ENCODE data around the gene CFAP206. TPM values are rescaled to one million over a fixed set of nuclear protein-coding genes. Genes with fewer than 3 reads are reported as not detected.

The CFAP206 gene
- total RNA-seq, 1 experiment from 2014 or later = not detected

- Mint-ChIP-seq H3K9me3 (no peaks in the 10 kb centered on the region), H3K4me3 (peak overlapping the region; percentile 97 to 99), H3K36me3 (ENCODE audit: insufficient read depth in 1 of 3, low read depth in 3 of 3) (peaks cover 0 to 4% (median 0%) of the 10 kb centered on the region in 3 experiments; a peak in 2 of 7 replicates), H3K4me1 (peaks cover 7 to 9% of the 10 kb centered on the region in 2 experiments), H3K27ac (0 out of 7 replicates have a peak overlapping the region, but pooled peaks of 1 of the 3 experiments have one; percentile 43), H3K27me3 (ENCODE audit: low read depth) (no peaks in the 10 kb centered on the region)
- Histone ChIP-seq H2AFZ (ENCODE audit: low read length) (no peak overlapping the region), H2BK20ac (ENCODE audit: low read depth, low read length, poor library complexity, severe bottlenecking) (no peak overlapping the region), H3K27me3 (ENCODE audit: insufficient read depth, low read length) (no peaks in the 10 kb centered on the region), H2BK12ac (ENCODE audit: insufficient read length, low read depth, low read length) (no peak overlapping the region), H2BK5ac (ENCODE audit: insufficient read length, low read length) (no peak overlapping the region), H2BK15ac (ENCODE audit: low read depth, low read length) (no peak overlapping the region), H3K4me2 (ENCODE audit: insufficient read depth, insufficient read length, low read length) (peak overlapping the region; percentile 94), H3K27ac (ENCODE audit: insufficient read length, low read depth, low read length) (no peak overlapping the region), H3K79me1 (ENCODE audit: insufficient read depth, low read depth, low read length, poor library complexity, severe bottlenecking) (no peaks in the 10 kb centered on the region), H3K4ac (ENCODE audit: low read depth, low read length) (no peak overlapping the region), H4K5ac (ENCODE audit: insufficient read length, low read depth, low read length) (no peak overlapping the region), H4K91ac (ENCODE audit: insufficient read length, low read depth, low read length) (no peak overlapping the region), H4K20me1 (ENCODE audit: control insufficient read depth, insufficient read depth, insufficient read length) (no peaks in the 10 kb centered on the region), H3K23me2 (ENCODE audit: insufficient read length, low read depth, low read length, poor library complexity, severe bottlenecking) (peaks cover 8% of the 10 kb centered on the region), H3K79me2 (ENCODE audit: insufficient read depth, low read length) (no peaks in the 10 kb centered on the region), H3K9me3 (ENCODE audit: control insufficient read depth, low read depth, low read length) (no peaks in the 10 kb centered on the region), H2AK5ac (ENCODE audit: insufficient read length, low read length) (no peak overlapping the region), H3K23ac (ENCODE audit: insufficient read length, low read depth, low read length) (no peak overlapping the region), H4K8ac (replicated peaks; ENCODE audit: insufficient read length, low read depth, low read length) (no peak overlapping the region), H3K9ac (ENCODE audit: extremely low read depth, insufficient read length, low read length) (no peak overlapping the region), H2BK120ac (ENCODE audit: low read depth, low read length, poor library complexity, severe bottlenecking) (no peak overlapping the region), H3T11ph (ENCODE audit: low read length) (no peak overlapping the region), H3K14ac (ENCODE audit: insufficient read depth, low read length) (peak overlapping the region; percentile 54; the same call in 1 of the 2 replicates), H3K56ac (ENCODE audit: insufficient read length, low read depth, low read length) (no peak overlapping the region), H3K4me1 (ENCODE audit: insufficient read depth, low read length) (peaks cover 4% of the 10 kb centered on the region; the same call in 1 of the 2 replicates), H3K18ac (ENCODE audit: insufficient read length, low read depth, low read length) (no peak overlapping the region)
- TF ChIP-seq, protein P1, sequence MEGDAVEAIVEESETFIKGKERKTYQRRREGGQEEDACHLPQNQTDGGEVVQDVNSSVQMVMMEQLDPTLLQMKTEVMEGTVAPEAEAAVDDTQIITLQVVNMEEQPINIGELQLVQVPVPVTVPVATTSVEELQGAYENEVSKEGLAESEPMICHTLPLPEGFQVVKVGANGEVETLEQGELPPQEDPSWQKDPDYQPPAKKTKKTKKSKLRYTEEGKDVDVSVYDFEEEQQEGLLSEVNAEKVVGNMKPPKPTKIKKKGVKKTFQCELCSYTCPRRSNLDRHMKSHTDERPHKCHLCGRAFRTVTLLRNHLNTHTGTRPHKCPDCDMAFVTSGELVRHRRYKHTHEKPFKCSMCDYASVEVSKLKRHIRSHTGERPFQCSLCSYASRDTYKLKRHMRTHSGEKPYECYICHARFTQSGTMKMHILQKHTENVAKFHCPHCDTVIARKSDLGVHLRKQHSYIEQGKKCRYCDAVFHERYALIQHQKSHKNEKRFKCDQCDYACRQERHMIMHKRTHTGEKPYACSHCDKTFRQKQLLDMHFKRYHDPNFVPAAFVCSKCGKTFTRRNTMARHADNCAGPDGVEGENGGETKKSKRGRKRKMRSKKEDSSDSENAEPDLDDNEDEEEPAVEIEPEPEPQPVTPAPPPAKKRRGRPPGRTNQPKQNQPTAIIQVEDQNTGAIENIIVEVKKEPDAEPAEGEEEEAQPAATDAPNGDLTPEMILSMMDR (conservative IDR thresholded peaks at IDR 0.05) = no peak
- DNase-seq = no peak
- no CpG with 5 or more reads among the region's 15 CpGs for WGBS (ENCODE audit: extremely low coverage, insufficient read length, low lambda C conversion rate)
Observed at GRCh38 chr6:87473419-87473903, 65.7 kb downstream of the CFAP206 start.

Data from H9 (cell line).